Activated CD4-positive, alpha-beta T cell treated with anti-CD3 and anti-CD28 coated beads for 36 hours (primary cell): ENCODE measurements around the gene MMP20. TPM values are rescaled to one million over a fixed set of nuclear protein-coding genes. Genes with fewer than 3 reads are reported as not detected.
"Not testable (repeated sequence)": the region's sequence is repeated elsewhere in the genome, so short reads cannot be mapped to it uniquely, and the experiment has no call there.

Source experiments
- ATAC-seq: fragments of 200-7000 bp; cut with Tn5 transposase; one replicate; pipeline ENCODE4 v1.10.0; 2021; ENCODE audit warnings: mild to moderate bottlenecking, moderate library complexity
- CTCF ChIA-PET: fragments of 350-600 bp; sonication (Branson Sonifier 250); formaldehyde crosslinking; loops from one replicate; lab custom pipeline; 2021; ENCODE audit warnings: antibody characterized with exemption; lab: Charles Lee
- POLR2A ChIA-PET: fragments of 350-600 bp; sonication (Branson Sonifier 250); formaldehyde crosslinking; loops from one replicate; lab custom pipeline; 2021; ENCODE audit warnings: antibody characterized with exemption, inconsistent platforms; lab: Charles Lee
- DNase-seq: peaks from one replicate; pipeline ENCODE4 v3.0.0-alpha.2; 2020
- H3K27ac Mint-ChIP-seq: one replicate; pipeline ENCODE4 v1.8.0; 2021; ENCODE audit warnings: mixed read lengths
- H3K27me3 Mint-ChIP-seq: one replicate; pipeline ENCODE4 v1.8.0; 2021; ENCODE audit warnings: mixed read lengths
- H3K36me3 Mint-ChIP-seq: one replicate; pipeline ENCODE4 v1.8.0; 2021; ENCODE audit warnings: low read depth, mixed read lengths
- H3K4me1 Mint-ChIP-seq: one replicate; pipeline ENCODE4 v1.8.0; 2021; ENCODE audit warnings: mixed read lengths
- H3K4me3 Mint-ChIP-seq: one replicate; pipeline ENCODE4 v1.8.0; 2021; ENCODE audit warnings: mild to moderate bottlenecking, moderate library complexity, mixed read lengths
- H3K9me3 Mint-ChIP-seq: one replicate; pipeline ENCODE4 v1.8.0; 2021; ENCODE audit warnings: low read depth, mixed read lengths
- intact Hi-C, 2 experiments: fragments of 100-400 bp; cut with DNase I in 1 of 2; cut with micrococcal nuclease in 1 of 2; formaldehyde crosslinking; loops; one replicate each; pipeline versions ENCODE4 v1.14.2 to v1.15.1; 2022 to 2024; cut with DNase I, micrococcal nuclease
- total RNA-seq, 2 experiments: library from RNA; stranded (reverse); gene quantifications; one replicate each; pipeline ENCODE4 v1.2.3, GENCODE V29; 2021

MMP20 gene
- total RNA-seq, 2 experiments from 2014 or later: not detected

DNA sequence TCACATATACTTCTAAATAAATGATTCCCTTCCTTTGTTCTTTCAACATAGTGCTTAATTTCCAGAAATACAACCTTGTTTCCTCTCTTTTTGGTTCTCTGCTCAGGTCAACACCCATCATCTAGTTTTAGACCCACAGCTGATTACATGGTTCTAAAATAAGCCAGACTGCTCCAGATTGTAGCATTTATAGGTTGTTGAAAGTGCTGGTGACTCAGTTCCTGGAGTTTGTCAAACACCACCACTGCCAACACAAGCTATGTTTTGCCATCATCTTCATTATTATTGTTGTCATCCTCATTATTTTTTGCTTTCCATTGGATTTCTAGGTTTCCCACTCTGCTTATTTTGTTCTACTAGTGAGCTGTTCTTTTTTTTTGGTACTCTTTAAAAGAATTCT lies 22.3 kb upstream of the MMP20 start:
- intact Hi-C loops: no loop called here
- Mint-ChIP-seq H3K4me3 (no peak overlapping the region), H3K27ac (no peak overlapping the region), H3K4me1 (no peaks in the 10 kb centered on the region), H3K9me3 (no peaks in the 10 kb centered on the region), H3K27me3 (peaks cover 9% of the 10 kb centered on the region), H3K36me3 (no peaks in the 10 kb centered on the region)
- ATAC-seq: no peak
- no peak for DNase-seq
- CTCF ChIA-PET: no interaction called here
- POLR2A ChIA-PET: no interaction called here

DNA sequence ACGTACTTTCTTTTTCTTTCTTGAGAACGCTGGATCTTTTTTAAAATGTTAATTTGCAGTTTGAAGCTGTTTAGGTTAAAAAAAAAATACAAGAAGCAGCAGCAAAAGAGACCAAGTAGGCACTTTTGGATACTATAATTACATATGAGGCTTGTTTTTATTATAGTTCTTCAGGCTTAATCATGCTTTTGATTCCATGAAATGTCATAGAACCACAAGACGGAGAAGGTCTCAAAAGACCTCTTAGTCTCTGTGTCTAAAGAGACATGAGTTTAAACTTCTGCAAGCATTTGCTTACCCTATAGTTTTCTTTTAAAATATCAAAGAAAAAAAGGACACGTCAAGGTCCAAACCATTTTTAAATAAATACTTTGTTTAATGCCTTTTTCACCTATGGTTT lies 18.8 kb upstream of the MMP20 start:
- Mint-ChIP-seq H3K27me3 (no peaks in the 10 kb centered on the region), H3K4me1 (no peaks in the 10 kb centered on the region), H3K27ac (no peak overlapping the region), H3K36me3 (no peaks in the 10 kb centered on the region), H3K9me3 (no peaks in the 10 kb centered on the region), H3K4me3 (no peak overlapping the region)
- ChIA-PET CTCF (no interaction called here), POLR2A (no interaction called here)
- DNase-seq (no peak), ATAC-seq (no peak)
- intact Hi-C loops: no loop called here

DNA sequence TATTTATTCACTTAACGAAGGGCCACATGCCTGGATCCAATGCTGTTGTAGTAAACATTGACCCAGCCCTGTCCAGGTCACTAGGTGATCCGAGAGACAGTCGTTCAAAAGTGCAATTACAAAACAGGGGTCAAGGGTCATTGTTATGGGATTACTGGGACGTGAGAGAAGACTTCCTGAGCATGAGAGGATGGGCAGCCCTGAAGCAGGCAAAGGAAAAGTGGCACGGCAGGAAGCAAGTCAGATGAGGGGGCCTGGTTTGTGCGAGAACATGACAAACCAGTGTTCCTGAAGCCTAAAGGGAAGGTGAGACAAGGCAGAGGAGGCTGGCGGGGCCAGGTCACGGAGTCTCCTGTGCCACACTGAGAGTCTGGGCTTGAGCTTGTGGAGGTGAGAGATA lies 15.8 kb upstream of the MMP20 start:
- H3K27ac Mint-ChIP-seq: no peak overlapping the region
- DNase-seq (no peak), ATAC-seq (no peak)
- ChIA-PET CTCF (no interaction called here), POLR2A (no interaction called here)
- no peak overlapping the region for H3K4me3 Mint-ChIP-seq
- no peaks in the 10 kb centered on the region for H3K36me3 Mint-ChIP-seq
- no peaks in the 10 kb centered on the region for H3K9me3 Mint-ChIP-seq
- H3K4me1 Mint-ChIP-seq: no peaks in the 10 kb centered on the region
- no peaks in the 10 kb centered on the region for H3K27me3 Mint-ChIP-seq
- intact Hi-C loops: no loop called here

DNA sequence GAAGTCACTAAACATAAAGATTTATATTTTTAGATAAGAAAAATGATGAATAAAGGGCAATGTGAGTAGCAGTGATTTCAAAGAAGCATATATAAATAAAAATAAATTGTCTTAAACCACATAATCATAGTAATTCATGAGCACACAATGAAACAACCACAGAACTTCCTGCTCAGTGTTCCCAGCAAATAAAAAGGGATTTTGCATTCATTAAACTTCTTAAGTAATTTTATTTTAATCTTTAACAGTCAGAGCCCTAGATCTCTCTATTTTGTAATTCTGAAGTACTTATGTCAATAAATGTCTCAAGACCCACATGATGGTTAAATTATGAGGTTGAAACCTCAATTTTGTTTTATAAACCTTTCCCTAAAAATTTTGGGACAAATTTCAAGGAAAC lies 14.5 kb upstream of the MMP20 start:
- no peak overlapping the region for H3K27ac Mint-ChIP-seq
- no peaks in the 10 kb centered on the region for H3K4me1 Mint-ChIP-seq
- no peak overlapping the region for H3K4me3 Mint-ChIP-seq
- ATAC-seq (no peak), DNase-seq (no peak)
- peaks cover 3% of the 10 kb centered on the region for H3K27me3 Mint-ChIP-seq
- CTCF ChIA-PET: interaction anchor here (0.6 kb wide), 1 partner anchor 27 kb away, joined by 4 read pairs; no protein-coding TSS in a partner anchor
- POLR2A ChIA-PET: no interaction called here
- no peaks in the 10 kb centered on the region for H3K36me3 Mint-ChIP-seq
- no peaks in the 10 kb centered on the region for H3K9me3 Mint-ChIP-seq
- intact Hi-C loops: no loop called here

DNA sequence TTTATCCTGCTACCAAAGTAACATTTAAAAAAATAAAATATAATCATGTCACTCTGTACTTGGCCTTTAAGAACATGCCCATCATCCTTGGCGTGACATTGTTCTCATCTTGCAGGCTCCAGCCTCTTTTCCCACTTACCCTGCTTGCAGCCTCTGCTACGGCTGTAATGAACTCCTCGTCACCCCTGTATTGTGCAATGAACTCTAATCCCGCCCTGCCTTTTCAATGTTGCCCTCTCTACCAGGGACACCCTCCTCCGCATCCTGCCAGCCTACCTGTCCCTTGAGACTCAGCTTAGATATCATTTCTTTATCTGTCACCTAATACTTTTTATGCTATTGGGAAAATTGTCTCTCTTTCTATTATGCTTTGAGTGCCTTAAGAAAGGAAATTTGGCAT lies 12.6 kb upstream of the MMP20 start:
- H3K4me1 Mint-ChIP-seq: no peaks in the 10 kb centered on the region
- POLR2A ChIA-PET: no interaction called here
- H3K9me3 Mint-ChIP-seq: no peaks in the 10 kb centered on the region
- CTCF ChIA-PET: no interaction called here
- DNase-seq (no peak), ATAC-seq (no peak)
- peaks cover 3% of the 10 kb centered on the region for H3K27me3 Mint-ChIP-seq
- intact Hi-C loops: no loop called here
- no peaks in the 10 kb centered on the region for H3K36me3 Mint-ChIP-seq
- H3K27ac Mint-ChIP-seq: no peak overlapping the region
- H3K4me3 Mint-ChIP-seq: no peak overlapping the region

DNA sequence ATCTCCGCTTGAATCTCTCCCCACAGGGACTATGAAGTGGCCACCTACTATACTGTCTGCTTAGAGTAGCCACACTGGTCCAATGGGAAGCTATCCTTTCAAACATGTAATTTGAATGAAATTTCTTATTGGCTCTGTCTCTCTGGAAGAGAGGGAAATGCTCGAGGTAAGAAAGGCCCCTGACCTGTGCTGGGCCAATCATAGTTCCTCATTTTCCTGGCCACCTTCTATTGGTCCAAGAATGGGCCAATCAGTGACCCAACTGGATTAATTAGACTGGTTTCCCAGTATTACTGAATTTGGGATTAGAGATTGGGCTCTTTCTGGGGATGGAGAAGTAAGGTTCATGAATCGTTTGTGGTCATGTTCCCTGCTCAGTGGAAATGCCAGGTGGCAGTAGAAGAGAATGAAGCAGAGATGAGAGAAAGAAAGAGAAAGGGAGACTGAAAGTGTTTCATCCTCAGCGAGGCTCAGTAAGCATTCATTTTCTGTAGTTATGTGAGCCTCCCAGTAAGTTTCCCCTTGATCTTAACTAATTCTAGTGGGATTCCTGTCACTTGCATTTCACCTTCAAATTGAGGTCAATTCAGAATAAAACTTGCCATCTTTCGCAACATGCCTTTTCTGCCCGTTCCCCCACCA lies 8.4 kb upstream of the MMP20 start:
- ChIA-PET CTCF (interaction anchor here (0.9 to 1.3 kb wide), 2 partner anchors 12 to 125 kb away, joined by 3 read pairs; no protein-coding TSS in a partner anchor), POLR2A (no interaction called here)
- no peaks in the 10 kb centered on the region for H3K4me1 Mint-ChIP-seq
- H3K27ac Mint-ChIP-seq: no peak overlapping the region
- H3K4me3 Mint-ChIP-seq: no peak overlapping the region
- ATAC-seq (no peak), DNase-seq (no peak)
- intact Hi-C loops: no loop called here
- no peaks in the 10 kb centered on the region for H3K9me3 Mint-ChIP-seq
- no peaks in the 10 kb centered on the region for H3K36me3 Mint-ChIP-seq
- H3K27me3 Mint-ChIP-seq: peaks cover 4% of the 10 kb centered on the region

DNA sequence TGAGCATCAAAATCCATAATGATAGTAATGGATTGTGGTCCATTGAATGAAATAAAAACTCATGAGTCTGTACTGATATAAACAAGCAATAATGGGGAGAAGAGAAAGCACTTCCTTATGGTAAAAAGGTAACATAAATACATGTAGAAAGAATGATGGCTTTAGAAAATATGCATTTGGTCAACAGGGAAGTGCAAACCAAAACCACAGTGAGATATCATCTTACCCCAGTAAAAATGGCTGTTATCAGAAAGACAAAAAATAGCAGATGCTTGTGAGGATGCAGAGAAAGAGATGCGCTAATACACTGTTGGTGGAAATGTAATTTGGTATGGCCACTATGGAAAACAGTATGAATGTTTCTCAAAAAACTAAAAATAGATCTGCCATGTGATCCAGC lies 6.9 kb upstream of the MMP20 start:
- no peak overlapping the region for H3K4me3 Mint-ChIP-seq
- intact Hi-C loops: no loop called here
- ChIA-PET CTCF (interaction anchor here (0.5 kb wide), 1 partner anchor 290 kb away, joined by 3 read pairs; no protein-coding TSS in a partner anchor), POLR2A (no interaction called here)
- H3K4me1 Mint-ChIP-seq: no peaks in the 10 kb centered on the region
- ATAC-seq: no peak
- H3K27ac Mint-ChIP-seq: no peak overlapping the region
- H3K9me3 Mint-ChIP-seq: no peaks in the 10 kb centered on the region
- peaks cover 4% of the 10 kb centered on the region for H3K27me3 Mint-ChIP-seq
- DNase-seq: no peak
- H3K36me3 Mint-ChIP-seq: no peaks in the 10 kb centered on the region

DNA sequence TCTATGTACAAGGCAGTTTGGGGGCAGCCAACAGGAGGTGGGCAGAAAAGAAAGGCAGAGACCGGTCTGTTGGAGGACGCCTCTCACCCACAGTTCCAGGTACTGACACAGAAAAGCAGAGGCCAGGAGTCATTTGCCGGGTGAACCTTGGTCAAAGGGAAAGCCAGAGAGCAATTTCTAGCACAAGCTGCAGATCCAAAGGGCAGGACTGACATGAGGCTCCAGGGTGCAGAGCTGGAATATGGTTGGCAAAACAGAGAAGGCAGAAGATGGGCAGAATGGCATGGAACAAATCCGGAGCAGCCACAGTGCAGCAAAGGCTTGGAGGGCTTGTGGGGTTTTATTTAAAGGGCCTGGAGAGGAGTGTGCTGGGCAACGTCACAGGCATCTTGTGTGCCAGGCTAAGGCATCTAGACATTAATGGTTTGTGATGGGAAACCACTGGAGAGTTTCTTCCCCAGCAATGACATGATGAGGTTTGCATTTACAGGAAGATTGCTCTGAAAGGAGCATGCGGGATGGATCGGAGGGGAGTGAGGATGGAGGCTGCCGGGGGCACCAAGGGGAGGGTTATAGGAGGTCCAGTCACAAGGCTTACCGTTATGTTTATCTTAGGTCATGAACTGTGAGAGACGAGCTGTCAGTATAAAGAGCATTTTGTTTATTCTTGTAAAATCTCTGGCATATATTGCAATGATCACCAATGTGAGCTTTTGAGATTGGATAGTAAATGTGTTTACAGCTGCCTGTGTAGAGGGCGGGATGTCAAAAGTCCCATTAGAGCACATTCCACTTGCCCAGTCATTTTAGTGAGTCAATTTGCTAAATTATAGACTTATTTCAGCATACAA lies 5.7 kb upstream of the MMP20 start:
- POLR2A ChIA-PET: no interaction called here
- ATAC-seq: no peak
- no peak overlapping the region for H3K27ac Mint-ChIP-seq
- H3K9me3 Mint-ChIP-seq: no peaks in the 10 kb centered on the region
- no peak for DNase-seq
- intact Hi-C loops: no loop called here
- H3K4me3 Mint-ChIP-seq: no peak overlapping the region
- peaks cover 6% of the 10 kb centered on the region for H3K27me3 Mint-ChIP-seq
- no peaks in the 10 kb centered on the region for H3K4me1 Mint-ChIP-seq
- CTCF ChIA-PET: interaction anchor here (0.8 kb wide), 1 partner anchor 289 kb away, joined by 3 read pairs; no protein-coding TSS in a partner anchor
- H3K36me3 Mint-ChIP-seq: no peaks in the 10 kb centered on the region

DNA sequence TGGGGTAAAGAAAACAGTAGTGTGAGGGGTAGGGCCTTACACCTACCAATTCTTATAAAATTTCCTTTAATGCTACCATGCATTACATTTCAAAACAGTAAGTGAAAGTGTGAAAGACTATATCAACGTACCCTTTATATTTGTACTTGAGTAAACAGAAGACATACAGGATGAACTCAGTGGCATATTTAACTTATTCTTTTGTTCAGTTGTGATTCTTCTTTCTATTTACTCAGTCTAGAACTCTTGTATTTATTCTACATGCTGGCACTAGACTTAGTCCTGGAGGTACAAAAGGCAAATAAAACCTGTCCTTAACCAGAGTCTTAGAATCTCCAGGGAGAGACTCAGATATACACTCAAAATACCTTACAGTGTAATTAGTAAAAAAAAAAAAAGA lies 4.8 kb upstream of the MMP20 start:
- intact Hi-C loops, H3K36me3 Mint-ChIP-seq, H3K9me3 Mint-ChIP-seq, POLR2A ChIA-PET, H3K27me3 Mint-ChIP-seq, H3K4me1 Mint-ChIP-seq, CTCF ChIA-PET, H3K27ac Mint-ChIP-seq, H3K4me3 Mint-ChIP-seq, ATAC-seq, DNase-seq: not testable (repeated sequence)

DNA sequence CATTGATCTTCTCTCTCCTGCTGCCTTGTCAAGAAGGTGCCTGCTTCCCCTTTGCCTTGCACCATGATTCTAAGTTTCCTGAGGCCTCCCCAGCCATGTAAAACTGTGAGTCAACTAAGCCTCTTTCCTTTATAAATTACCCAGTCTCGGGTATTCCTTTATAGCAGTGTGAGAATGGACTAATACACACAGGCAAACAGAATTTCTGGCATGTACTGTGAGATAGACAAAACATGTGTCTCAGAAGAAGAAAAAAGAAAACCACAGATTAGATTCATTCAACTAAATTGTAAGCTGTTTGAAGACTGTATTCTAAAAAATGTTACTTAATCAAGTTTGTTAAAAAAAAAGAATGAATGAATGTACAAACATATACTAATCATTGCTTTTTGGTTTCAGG lies 1.5 kb upstream of the MMP20 start:
- Mint-ChIP-seq H3K4me3 (no peak overlapping the region), H3K36me3 (no peaks in the 10 kb centered on the region), H3K9me3 (no peaks in the 10 kb centered on the region), H3K4me1 (no peaks in the 10 kb centered on the region), H3K27me3 (peaks cover 4% of the 10 kb centered on the region), H3K27ac (no peak overlapping the region)
- intact Hi-C loops: no loop called here
- CTCF ChIA-PET: no interaction called here
- POLR2A ChIA-PET: no interaction called here
- ATAC-seq (no peak), DNase-seq (no peak)

DNA sequence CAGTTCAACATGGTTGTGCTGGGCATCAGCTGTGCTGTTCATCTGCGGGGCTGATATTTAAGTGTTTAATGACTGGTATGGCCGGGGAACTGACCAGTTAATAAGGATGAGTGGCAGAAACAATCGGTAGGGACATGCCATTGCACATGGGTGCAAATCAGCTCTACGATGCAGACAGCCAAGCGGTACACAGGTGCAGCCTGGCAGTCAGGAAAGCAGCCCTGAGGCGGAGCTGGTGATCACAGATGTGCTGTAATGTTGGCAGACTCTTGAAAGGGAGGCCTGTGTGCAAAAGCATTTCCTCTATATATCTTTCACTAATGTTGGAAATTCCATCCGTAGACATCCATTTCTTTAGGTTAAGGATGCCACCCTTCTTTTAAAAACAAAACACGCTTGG lies 1.1 kb downstream of the MMP20 start:
- ATAC-seq (no peak), DNase-seq (no peak)
- H3K4me1 Mint-ChIP-seq: no peaks in the 10 kb centered on the region
- CTCF ChIA-PET: interaction anchor here (0.8 to 1.6 kb wide), 2 partner anchors 10 to 11 kb away, joined by 3 to 7 read pairs; no protein-coding TSS in a partner anchor
- no peaks in the 10 kb centered on the region for H3K36me3 Mint-ChIP-seq
- peaks cover 6% of the 10 kb centered on the region for H3K27me3 Mint-ChIP-seq
- H3K9me3 Mint-ChIP-seq: no peaks in the 10 kb centered on the region
- no peak overlapping the region for H3K4me3 Mint-ChIP-seq
- POLR2A ChIA-PET: no interaction called here
- no peak overlapping the region for H3K27ac Mint-ChIP-seq
- intact Hi-C loops: no loop called here

DNA sequence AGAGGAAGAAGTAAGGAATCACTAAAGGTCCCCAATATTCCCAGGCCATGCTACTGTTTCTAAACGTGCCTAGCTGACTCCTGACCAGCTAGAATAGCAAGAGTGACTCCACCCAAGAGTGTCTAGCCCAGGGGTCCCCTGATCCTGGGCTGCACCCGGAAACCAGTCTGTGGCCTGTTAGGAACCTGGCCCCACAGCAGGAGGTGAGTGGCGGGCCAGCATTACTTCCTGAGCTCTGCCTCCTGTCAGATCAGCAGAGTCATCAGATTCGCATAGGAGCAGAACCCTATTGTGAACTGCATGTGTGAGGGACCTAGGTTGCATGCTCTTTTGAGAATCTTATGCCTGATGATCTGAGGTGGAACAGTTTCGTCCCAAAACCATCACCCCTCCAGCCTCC lies 2.0 kb downstream of the MMP20 start:
- no peak for DNase-seq
- Mint-ChIP-seq H3K4me1 (no peaks in the 10 kb centered on the region), H3K36me3 (no peaks in the 10 kb centered on the region), H3K27me3 (peaks cover 5% of the 10 kb centered on the region), H3K9me3 (no peaks in the 10 kb centered on the region), H3K27ac (no peak overlapping the region), H3K4me3 (no peak overlapping the region)
- CTCF ChIA-PET: interaction anchor here (1.6 kb wide), 1 partner anchor 10 kb away, joined by 7 read pairs; no protein-coding TSS in a partner anchor
- ATAC-seq: no peak
- POLR2A ChIA-PET: no interaction called here
- intact Hi-C loops: no loop called here
